Activated CD8-positive, alpha-beta T cell treated with anti-CD3 and anti-CD28 coated beads for 36 hours (primary cell): Measurements from ENCODE around the gene TAX1BP1. TPM values are rescaled to one million over a fixed set of nuclear protein-coding genes. Genes with fewer than 3 reads are reported as not detected.

Experiments
- ATAC-seq: fragments of 200-7000 bp; cut with Tn5 transposase; one replicate; pipeline ENCODE4 v1.10.0; 2021; ENCODE audit warnings: mild to moderate bottlenecking, moderate library complexity
- CTCF ChIA-PET: fragments of 350-600 bp; sonication (Branson Sonifier 250); formaldehyde crosslinking; loops from one replicate; lab custom pipeline; 2021; ENCODE audit warnings: antibody characterized with exemption; lab: Charles Lee
- POLR2A ChIA-PET: fragments of 350-600 bp; sonication (Branson Sonifier 250); formaldehyde crosslinking; loops from one replicate; lab custom pipeline; 2021; ENCODE audit warnings: antibody characterized with exemption; lab: Charles Lee
- DNase-seq: peaks from one replicate; pipeline ENCODE4 v3.0.0-alpha.2; 2020
- H3K27ac Mint-ChIP-seq: one replicate; pipeline ENCODE4 v1.8.0; 2021; ENCODE audit warnings: mild to moderate bottlenecking, mixed read lengths
- H3K27me3 Mint-ChIP-seq: one replicate; pipeline ENCODE4 v1.8.0; 2021; ENCODE audit warnings: mixed read lengths
- H3K36me3 Mint-ChIP-seq: one replicate; pipeline ENCODE4 v1.8.0; 2021; ENCODE audit warnings: low read depth, mixed read lengths
- H3K4me1 Mint-ChIP-seq: one replicate; pipeline ENCODE4 v1.8.0; 2021; ENCODE audit warnings: low read depth, mixed read lengths
- H3K4me3 Mint-ChIP-seq: one replicate; pipeline ENCODE4 v1.8.0; 2021; ENCODE audit warnings: mild to moderate bottlenecking, moderate library complexity, mixed read lengths
- H3K9me3 Mint-ChIP-seq: one replicate; pipeline ENCODE4 v1.8.0; 2021; ENCODE audit warnings: mixed read lengths
- CTCF ChIP-seq: fragments of 200-600 bp; IDR thresholded peaks from one replicate; pipeline ENCODE4 v1.8.0; 2022; ENCODE audit warnings: antibody characterized with exemption, mild to moderate bottlenecking
- intact Hi-C: fragments of 100-400 bp; cut with micrococcal nuclease; formaldehyde crosslinking; loops from one replicate; pipeline ENCODE4 v1.10.0; 2022
- total RNA-seq, 2 experiments: library from RNA; stranded (reverse); gene quantifications; one replicate each; pipeline ENCODE4 v1.2.3, GENCODE V29; 2021

TAX1BP1 gene
- total RNA-seq, 2 experiments from 2014 or later, result 90.5 to 94.6 TPM

- CTCF ChIA-PET, result interaction anchor here (1.4 kb wide), 1 partner anchor 17 kb away, joined by 4 read pairs; no protein-coding TSS in a partner anchor
- no peak overlapping the region for H3K27ac Mint-ChIP-seq
- no peak overlapping the region for H3K4me3 Mint-ChIP-seq
- H3K36me3 Mint-ChIP-seq, result peaks cover 33% of the 10 kb centered on the region
- no peak for ATAC-seq
- H3K27me3 Mint-ChIP-seq, result no peaks in the 10 kb centered on the region
- TF ChIP-seq CTCF, result no peak
- intact Hi-C loops, result no loop called here
- peaks cover 21% of the 10 kb centered on the region for H3K4me1 Mint-ChIP-seq
- POLR2A ChIA-PET, result no interaction called here
- DNase-seq, result no peak
- peaks cover 4% of the 10 kb centered on the region for H3K9me3 Mint-ChIP-seq
These were observed 22.1 kb downstream of the TAX1BP1 start for GRCh38 chr7:27762062-27762461.

GRCh38 chr7:27763983-27764508 is 24.1 kb downstream of the TAX1BP1 start:
- TF ChIP-seq CTCF, result no peak
- no peaks in the 10 kb centered on the region for H3K27me3 Mint-ChIP-seq
- peaks cover 25% of the 10 kb centered on the region for H3K4me1 Mint-ChIP-seq
- peak overlapping the region; percentile 7 for H3K27ac Mint-ChIP-seq
- H3K36me3 Mint-ChIP-seq, result peaks cover 26% of the 10 kb centered on the region
- no peak for ATAC-seq
- no peak overlapping the region for H3K4me3 Mint-ChIP-seq
- ChIA-PET POLR2A (interaction anchor here (1.0 kb wide), 1 partner anchor 98 kb away, joined by 4 read pairs; no protein-coding TSS in a partner anchor), CTCF (interaction anchor here (0.9 to 2.5 kb wide), 3 partner anchors 10 to 19 kb away, joined by 3 to 8 read pairs (median 3); no protein-coding TSS in a partner anchor)
- H3K9me3 Mint-ChIP-seq, result peaks cover 4% of the 10 kb centered on the region
- no peak for DNase-seq
- intact Hi-C loops, result no loop called here

- Mint-ChIP-seq H3K27ac (no peak overlapping the region), H3K4me3 (no peak overlapping the region), H3K36me3 (peaks cover 28% of the 10 kb centered on the region), H3K9me3 (peaks cover 4% of the 10 kb centered on the region), H3K4me1 (peaks cover 25% of the 10 kb centered on the region), H3K27me3 (no peaks in the 10 kb centered on the region)
- ChIA-PET POLR2A (interaction anchor here (0.6 kb wide), 1 partner anchor 27 kb away, joined by 3 read pairs; no protein-coding TSS in a partner anchor), CTCF (interaction anchor here (0.9 to 2.5 kb wide), 4 partner anchors 9 to 21 kb away, joined by 3 to 8 read pairs (median 4); no protein-coding TSS in a partner anchor)
- no peak for TF ChIP-seq CTCF
- DNase-seq, result no peak
- ATAC-seq, result no peak
- intact Hi-C loops, result no loop called here
These were observed 25.9 kb downstream of the TAX1BP1 start for GRCh38 chr7:27765841-27766240.

GRCh38 chr7:27767374-27767773 is 27.4 kb downstream of the TAX1BP1 start:
- CTCF ChIA-PET, result no interaction called here

More at GRCh38 chr7:27767374-27767773, 27.4 kb downstream of the TAX1BP1 start:
- ATAC-seq (no peak), DNase-seq (no peak)
- no peaks in the 10 kb centered on the region for H3K9me3 Mint-ChIP-seq
- intact Hi-C loops, result no loop called here
- no peak for TF ChIP-seq CTCF
- POLR2A ChIA-PET, result no interaction called here
- no peak overlapping the region for H3K27ac Mint-ChIP-seq
- H3K4me3 Mint-ChIP-seq, result no peak overlapping the region
- H3K27me3 Mint-ChIP-seq, result no peaks in the 10 kb centered on the region
- peaks cover 20% of the 10 kb centered on the region for H3K4me1 Mint-ChIP-seq
- peaks cover 25% of the 10 kb centered on the region for H3K36me3 Mint-ChIP-seq
